Esophagus muscularis mucosa (tissue), 4 donors: Measurements from ENCODE around the gene CLCN6. TPM values are rescaled to one million over a fixed set of nuclear protein-coding genes. Genes with fewer than 3 reads are reported as not detected.

ENCODE experiments used
- DNase-seq: peaks from one replicate; pipeline ENCODE4 v3.0.0-alpha.2; 2017; ENCODE audit errors: extremely low spot score
- H3K27ac ChIP-seq, 4 donors: fragments of 200-600 bp; sonication (generic); replicated peaks in 1 of 4; 1 replicate in 3 of 4; 2 replicates in 1 of 4; pipeline ENCODE4 v1.5.1; 2016 to 2019; ENCODE audit warnings: mild to moderate bottlenecking in 1 of 4
- H3K27me3 ChIP-seq, 4 donors: fragments of 200-600 bp; sonication (generic); one replicate each; pipeline versions ENCODE4 v1.5.1 to v1.6.0; 2016 to 2019
- H3K36me3 ChIP-seq, 4 donors: fragments of 200-600 bp; sonication (generic); one replicate each; pipeline ENCODE4 v1.5.1; 2016 to 2019
- H3K4me1 ChIP-seq, 4 donors: fragments of 200-600 bp; sonication (generic); one replicate each; pipeline ENCODE4 v1.5.1; 2016 to 2019
- H3K4me3 ChIP-seq, 4 donors: fragments of 200-600 bp; sonication (generic); 1 replicate in 2 of 4; 2 replicates in 2 of 4; pipeline ENCODE4 v1.5.1; 2016 to 2019; ENCODE audit warnings: mild to moderate bottlenecking in 4 of 4, moderate library complexity in 1 of 4
- H3K9me3 ChIP-seq, 4 donors: fragments of 200-600 bp; sonication (generic); 1 replicate in 3 of 4; 2 replicates in 1 of 4; pipeline ENCODE4 v1.5.1; 2016 to 2019
- CTCF ChIP-seq, 3 experiments: fragments of 200-600 bp in 2 of 3; fragments of 450-650 bp in 1 of 3; sonication (generic) in 2 of 3; IDR thresholded peaks; one replicate each; pipeline ENCODE4 v1.5.1; 2017 to 2019; ENCODE audit warnings: antibody characterized with exemption in 3 of 3, mild to moderate bottlenecking in 2 of 3, moderate library complexity in 1 of 3
- EP300 ChIP-seq: sonication (generic); formaldehyde crosslinking; IDR thresholded peaks from one replicate; pipeline ENCODE4 v1.6.1; 2017; ENCODE audit warnings: antibody characterized with exemption
- POLR2A ChIP-seq: fragments of 450-650 bp; IDR thresholded peaks from one replicate; pipeline ENCODE4 v1.6.1; 2017; ENCODE audit warnings: antibody characterized with exemption, moderate library complexity, mild to moderate bottlenecking, low read depth
- POLR2AphosphoS5 ChIP-seq, 2 donors: sonication (generic); formaldehyde crosslinking; IDR thresholded peaks; one replicate each; pipeline ENCODE4 v1.6.1; 2017; ENCODE audit warnings: antibody characterized with exemption in 2 of 2
- WGBS: methylation state at CpG from one replicate; pipeline ENCODE4 v1.1.5; 2018; 5-methylcytosine and 5-hydroxymethylcytosine counted together
- intact Hi-C: fragments of 100-400 bp; cut with DNase I; formaldehyde crosslinking; loops from one replicate; pipeline ENCODE4 v1.15.1; 2023
- total RNA-seq, 4 donors: library from RNA; depleted of rRNA; stranded (reverse); fragments of >200 nt; gene quantifications; one replicate each; pipeline versions ENCODE4 v1.1.0 to v1.2.1, GENCODE V29; 2016

CLCN6 gene
- total RNA-seq, 4 donors from 2014 or later, result 12.5 to 19.7 (median 15.5) TPM

DNA sequence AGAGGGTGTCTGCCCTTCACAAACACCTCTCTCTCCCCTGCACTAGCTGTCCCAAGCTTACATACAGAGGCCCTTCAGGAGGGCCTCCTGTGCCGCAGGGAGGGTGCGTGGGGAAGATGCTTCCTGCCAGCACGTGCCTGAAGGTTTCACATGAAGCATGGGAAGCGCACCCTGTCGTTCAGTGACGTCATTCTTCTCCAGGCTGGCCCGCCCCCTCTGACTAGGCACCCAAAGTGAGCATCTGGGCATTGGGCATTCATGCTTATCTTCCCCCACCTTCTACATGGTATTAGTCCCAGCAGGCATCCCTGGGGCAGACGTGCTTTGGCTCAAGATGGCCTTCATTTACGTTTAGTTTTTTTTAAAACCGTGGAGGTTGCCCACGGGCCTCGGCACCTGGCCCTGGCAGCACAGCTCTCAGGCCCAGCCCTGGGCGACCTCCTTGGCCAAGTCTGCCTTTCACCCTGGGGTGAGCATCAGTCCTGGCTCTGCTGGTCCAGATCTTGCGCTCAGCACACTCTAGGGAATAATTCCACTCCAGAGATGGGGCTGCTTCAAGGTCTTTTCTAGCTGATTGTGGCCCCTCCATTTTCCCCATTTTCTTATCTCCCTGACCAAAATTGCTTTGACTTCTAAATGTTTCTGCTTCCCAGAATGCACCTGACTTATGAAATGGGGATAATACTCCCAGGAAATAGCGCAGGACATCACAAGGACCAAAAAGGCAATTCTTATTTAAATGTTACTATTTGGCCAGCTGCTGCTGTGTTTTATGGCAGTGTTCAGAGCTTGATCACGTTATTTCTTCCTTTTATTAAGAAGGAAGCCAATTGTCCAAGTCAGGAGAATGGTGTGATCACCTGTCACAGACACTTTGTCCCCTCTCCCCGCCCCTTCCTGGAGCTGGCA, 35.5 kb downstream of the CLCN6 start:
- no peak overlapping the region for H3K4me3 ChIP-seq
- H3K27me3 ChIP-seq, result no peaks in the 10 kb centered on the region
- WGBS, result 75% methylated on average over 13 of the region's 17 CpGs
- no peak overlapping the region for H3K27ac ChIP-seq
- no peak for DNase-seq
- intact Hi-C loops, result no loop called here
- TF ChIP-seq POLR2A (no peak), CTCF (IDR thresholded peaks at IDR 0.05) (no peak), EP300 (no peak), POLR2AphosphoS5 (IDR thresholded peaks at IDR 0.05) (no peak)
- H3K9me3 ChIP-seq, result no peaks in the 10 kb centered on the region
- peaks cover 53 to 95% (median 87%) of the 10 kb centered on the region in 4 donors for H3K36me3 ChIP-seq
- peaks cover 0 to 8% (median 3%) of the 10 kb centered on the region in 4 donors for H3K4me1 ChIP-seq

DNA sequence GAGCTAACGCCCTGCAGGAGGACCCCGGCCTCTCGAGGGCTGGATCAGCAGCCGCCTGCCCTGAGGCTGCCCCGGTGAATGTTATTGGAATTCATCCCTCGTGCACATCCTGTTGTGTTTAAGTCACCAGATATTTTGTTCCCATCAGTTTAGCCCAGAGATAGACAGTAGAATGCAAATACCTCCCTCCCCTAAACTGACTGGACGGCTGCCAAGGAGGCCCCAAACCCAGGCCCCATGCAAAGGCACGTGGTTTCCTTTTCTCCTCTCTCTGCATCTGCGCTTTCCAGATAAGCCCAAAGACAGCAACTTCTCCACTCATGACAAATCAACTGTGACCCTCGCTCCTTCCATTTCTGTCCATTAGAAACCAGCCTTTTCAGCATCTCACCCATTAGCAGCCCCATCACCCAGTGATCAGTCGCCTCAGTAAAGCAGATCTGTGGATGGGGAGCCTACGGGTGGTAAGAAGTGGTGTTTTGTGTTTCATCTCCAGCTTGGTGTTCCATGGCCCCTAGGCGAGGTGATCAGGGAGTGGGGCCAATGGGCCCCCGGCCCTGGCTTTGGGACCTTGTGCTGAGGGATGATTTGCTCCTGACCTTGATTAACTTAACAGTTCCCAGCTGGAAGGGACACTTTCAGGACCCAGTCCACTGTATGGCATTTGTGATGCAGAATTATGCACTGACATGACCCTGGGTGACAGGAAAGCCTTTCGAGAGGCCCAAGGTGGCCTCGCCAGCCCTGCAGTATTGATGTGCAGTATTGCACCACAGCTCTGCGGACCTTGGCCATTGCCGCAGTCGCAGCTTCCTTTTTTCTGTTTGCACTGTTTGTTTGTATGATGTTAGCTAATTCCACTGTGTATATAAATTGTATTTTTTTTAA, 36.4 kb downstream of the CLCN6 start:
- no peak for DNase-seq
- Histone ChIP-seq H3K36me3 (peaks cover 44 to 94% (median 82%) of the 10 kb centered on the region in 4 donors), H3K9me3 (no peaks in the 10 kb centered on the region), H3K4me3 (no peak overlapping the region), H3K27ac (no peak overlapping the region), H3K4me1 (peaks cover 0 to 8% (median 3%) of the 10 kb centered on the region in 4 donors), H3K27me3 (no peaks in the 10 kb centered on the region)
- 57% methylated on average over 19 of the region's 19 CpGs for WGBS
- TF ChIP-seq CTCF (IDR thresholded peaks at IDR 0.05) (no peak), EP300 (no peak), POLR2AphosphoS5 (IDR thresholded peaks at IDR 0.05) (no peak), POLR2A (no peak)
- intact Hi-C loops, result no loop called here

DNA sequence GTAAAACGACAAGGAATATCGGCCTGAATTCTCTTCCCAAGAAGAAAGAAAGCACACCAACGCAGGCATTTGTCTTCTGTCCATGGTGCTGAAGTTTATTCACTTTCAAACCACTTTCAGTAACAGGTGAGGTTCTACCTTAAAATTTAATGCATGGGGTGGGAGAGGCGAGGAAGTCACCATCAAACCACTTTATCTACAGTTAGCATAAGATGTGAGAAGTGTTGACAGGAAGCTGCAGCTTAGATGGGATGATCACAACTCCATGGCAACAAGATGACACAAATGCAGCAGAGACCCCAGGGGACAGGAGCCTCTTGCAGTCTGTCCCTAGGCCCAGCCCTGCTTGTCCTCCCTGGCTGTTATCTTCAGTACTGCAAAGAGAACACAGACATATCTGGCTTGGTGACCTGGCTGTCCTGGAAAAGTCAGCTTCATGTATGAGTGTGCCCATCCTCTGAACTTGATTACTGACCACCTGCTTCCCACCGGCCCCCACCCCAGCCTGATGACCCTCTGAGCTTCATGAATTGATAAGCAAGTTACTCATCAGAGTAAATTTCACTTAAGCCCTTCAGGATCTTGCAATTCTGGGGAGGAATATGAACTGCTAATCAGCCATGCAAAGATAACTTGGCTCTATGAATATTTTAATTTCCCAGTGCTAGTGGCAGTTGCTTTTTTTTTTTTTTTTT, 39.8 kb downstream of the CLCN6 start:
- Histone ChIP-seq H3K27ac (no peak overlapping the region), H3K27me3 (no peaks in the 10 kb centered on the region), H3K4me1 (peaks cover 5 to 15% (median 7%) of the 10 kb centered on the region in 4 donors), H3K4me3 (no peak overlapping the region), H3K36me3 (peaks cover 21 to 67% (median 52%) of the 10 kb centered on the region in 4 donors), H3K9me3 (no peaks in the 10 kb centered on the region)
- 54% methylated on average over 5 of the region's 5 CpGs for WGBS
- DNase-seq, result no peak
- intact Hi-C loops, result no loop called here
- TF ChIP-seq EP300 (no peak), POLR2A (no peak), CTCF (IDR thresholded peaks at IDR 0.05) (no peak)

- Histone ChIP-seq H3K27me3 (peaks cover 0 to 5% (median 0%) of the 10 kb centered on the region in 4 donors), H3K9me3 (no peaks in the 10 kb centered on the region)
These were observed 41.8 kb downstream of the CLCN6 start, which contains the start of gene NPPA for GRCh38 chr1:11847667-11848372. Gene NPPA (minus strand): TSS chr1:11847783. CDS start chr1:11847684, 99 bp downstream.

More at GRCh38 chr1:11847667-11848372, 41.8 kb downstream of the CLCN6 start, which contains the start of gene NPPA:
- Histone ChIP-seq H3K4me3 (no peak within 1 kb of the TSS), H3K27ac (no peak within 1 kb of the TSS), H3K4me1 (peaks cover 5 to 9% (median 6%) of the 10 kb centered on the region in 4 donors), H3K36me3 (peaks cover 9 to 47% (median 31%) of the 10 kb centered on the region in 4 donors)
- TF ChIP-seq EP300, result no peak
- TF ChIP-seq CTCF (IDR thresholded peaks at IDR 0.05), result no peak
- no peak for TF ChIP-seq POLR2A
- TF ChIP-seq POLR2AphosphoS5 (IDR thresholded peaks at IDR 0.05), result no peak
- intact Hi-C loops, result no loop called here
- WGBS, result 48% methylated on average over 16 of the region's 18 CpGs
- no peak for DNase-seq
